ENCODE measurements around the gene CASP4. TPM values are rescaled to one million over a fixed set of nuclear protein-coding genes. Genes with fewer than 3 reads are reported as not detected.

The CASP4 gene
- total RNA-seq, 1 experiment from 2014 or later: 60.6 TPM

- DNase-seq (ENCODE audit: low read depth): no peak
Measured at GRCh38 chr11:104893876-104894275, 74.5 kb downstream of the CASP4 start.

Other genes starting within 250 kb of the CASP4 start
- not detected in 2 replicates for gene CASP12, start 70.1 kb downstream of the CASP4 start, total RNA-seq (2014; rRNA removed; shearing (Covaris generic))
- gene CASP5, start 54.6 kb upstream of the CASP4 start, total RNA-seq (2014; rRNA removed; shearing (Covaris generic)): not detected in 2 replicates
- 10.1 and 10.6 TPM in 2 replicates for gene CASP1, start 66.6 kb upstream of the CASP4 start, total RNA-seq (2014; rRNA removed; shearing (Covaris generic))
- gene CARD16, start 76.8 kb upstream of the CASP4 start, total RNA-seq (2014; rRNA removed; shearing (Covaris generic)): 3.3 and 4.5 TPM in 2 replicates
- gene CARD18, start 171.2 kb upstream of the CASP4 start, total RNA-seq (2014; rRNA removed; shearing (Covaris generic)): not detected in 2 replicates

All from HT1080 (cell line).